ENCODE data around the gene AMMECR1.

AMMECR1 gene

DNA sequence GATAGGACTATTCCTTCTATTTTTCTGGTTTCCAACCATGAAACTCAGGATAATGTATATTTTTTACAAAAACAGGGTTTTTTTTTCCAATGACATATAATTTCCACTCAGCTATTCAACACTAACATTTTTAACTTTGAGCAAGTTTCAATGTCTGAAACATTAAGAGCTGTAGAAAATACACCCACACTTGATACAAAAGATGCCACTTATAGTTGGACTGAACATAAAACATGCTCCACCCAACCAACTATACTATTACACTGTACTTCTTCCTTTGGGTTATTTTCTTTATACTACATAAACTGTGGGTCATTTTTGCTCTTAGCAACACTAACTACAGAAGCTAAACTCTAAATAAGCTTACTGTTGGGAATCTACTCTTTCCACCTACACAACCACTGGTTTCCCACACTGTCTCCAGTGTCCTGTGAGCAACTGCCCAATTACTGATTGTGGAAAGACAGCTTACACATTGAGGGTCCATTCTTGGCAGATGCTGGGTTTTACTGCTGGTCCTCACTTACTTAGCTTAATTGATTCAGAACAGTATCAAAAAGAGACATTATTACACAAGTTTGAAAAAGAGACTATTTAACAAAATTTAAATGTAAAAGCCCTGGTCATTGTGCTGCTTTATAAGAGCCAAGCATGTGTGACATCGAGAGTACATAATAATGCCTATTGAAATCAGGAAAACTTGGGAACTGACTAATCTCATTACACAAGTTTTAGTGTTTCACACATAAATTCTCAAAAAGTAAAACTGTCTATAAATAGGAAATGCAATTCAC is 6.3 kb downstream of the AMMECR1 start:
- no peak for DNase-seq (ENCODE audit: low read depth, low spot score)

DNA sequence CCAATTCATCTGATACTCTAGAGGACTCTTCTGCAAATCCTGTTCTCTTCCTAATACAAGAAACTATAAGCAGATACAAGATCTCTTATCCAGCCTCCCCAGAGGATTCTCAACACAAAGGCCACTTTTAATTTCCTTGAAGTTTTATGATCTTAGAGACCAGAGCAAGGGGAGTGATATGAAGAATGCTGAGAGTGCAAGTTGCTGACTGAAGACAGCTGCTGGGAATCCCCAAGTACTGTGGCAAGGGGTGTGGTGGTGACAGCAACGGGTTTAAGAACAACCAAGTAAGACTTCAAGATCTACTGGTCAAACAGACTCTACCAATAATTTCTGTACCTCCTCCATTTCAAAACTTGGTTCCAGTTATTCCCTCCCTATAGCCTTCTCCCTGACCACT is 7.0 kb downstream of the AMMECR1 start:
- no peak for DNase-seq (ENCODE audit: low read depth, low spot score)

- DNase-seq (ENCODE audit: low read depth, low spot score) = no peak
Observed at GRCh38 chrX:110310000-110310790, 7.7 kb downstream of the AMMECR1 start.

GRCh38 chrX:110308220-110308619 is 9.7 kb downstream of the AMMECR1 start:
- no peak for DNase-seq (ENCODE audit: low read depth, low spot score)

- DNase-seq (ENCODE audit: low read depth, low spot score) = no peak
Observed at GRCh38 chrX:110304884-110305283, 13.0 kb downstream of the AMMECR1 start.

DNA sequence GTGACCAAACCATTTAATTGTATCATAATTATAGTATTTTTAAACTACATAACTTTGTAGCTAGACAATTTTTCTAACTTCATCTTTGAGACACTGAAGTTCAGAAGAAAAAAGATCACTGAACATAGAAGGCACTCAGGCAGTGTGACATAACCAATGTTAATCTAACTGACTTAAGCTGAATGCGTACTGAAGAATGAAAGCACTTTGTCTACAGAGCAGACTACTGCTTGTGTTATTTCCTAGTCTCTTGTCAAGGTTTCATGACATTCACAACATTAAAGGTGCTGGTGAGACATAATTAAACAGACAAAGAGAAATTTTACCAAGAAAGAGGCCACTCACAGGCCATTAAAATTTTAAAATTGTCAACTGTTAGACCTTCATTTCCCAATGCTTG is 13.5 kb downstream of the AMMECR1 start:
- DNase-seq (ENCODE audit: low read depth, low spot score) = no peak

- DNase-seq (ENCODE audit: low read depth, low spot score) = no peak
Observed at GRCh38 chrX:110302975-110303374, 14.9 kb downstream of the AMMECR1 start.

DNA sequence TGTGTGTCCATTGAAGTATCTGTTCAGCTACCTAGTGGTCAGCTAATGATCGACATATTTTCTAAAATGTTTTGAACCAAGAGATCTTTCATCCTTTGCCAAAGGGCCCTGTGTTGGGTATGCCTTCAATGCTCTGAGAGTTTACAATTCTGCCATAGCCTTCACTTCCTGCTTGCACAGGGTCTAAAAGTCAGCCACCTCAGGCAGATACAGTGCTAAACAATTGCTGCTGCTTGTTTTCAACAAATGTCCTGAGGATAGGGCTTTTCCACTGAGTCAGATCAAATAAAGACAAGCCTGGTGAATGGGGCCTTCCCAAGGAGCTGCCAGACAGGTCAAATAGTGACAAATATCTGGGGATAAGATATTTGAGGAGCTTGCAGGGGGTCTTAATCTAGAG is 16.7 kb downstream of the AMMECR1 start:
- no peak for DNase-seq (ENCODE audit: low read depth, low spot score)

GRCh38 chrX:110294087-110294486 is 23.8 kb downstream of the AMMECR1 start:
- no peak for DNase-seq (ENCODE audit: low read depth, low spot score)

DNA sequence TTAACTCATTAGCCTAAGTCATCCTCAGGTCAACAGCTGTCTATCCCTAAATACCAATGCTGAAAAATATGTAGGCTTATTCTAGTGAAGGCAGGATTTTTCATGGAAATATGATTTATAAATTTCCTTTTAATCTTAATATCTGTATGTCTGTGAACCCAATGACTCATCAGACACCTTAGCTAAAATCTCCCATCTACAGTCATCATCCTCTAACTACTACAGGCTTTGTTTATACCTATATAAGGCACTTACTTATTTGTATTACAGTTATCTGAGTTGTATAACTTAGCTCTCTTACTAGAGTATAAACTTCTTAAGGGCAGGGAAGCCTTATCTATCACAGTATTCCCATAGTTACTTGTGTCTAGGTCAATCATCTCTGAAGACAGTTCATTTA is 24.2 kb downstream of the AMMECR1 start:
- DNase-seq (ENCODE audit: low read depth, low spot score) = no peak

DNA sequence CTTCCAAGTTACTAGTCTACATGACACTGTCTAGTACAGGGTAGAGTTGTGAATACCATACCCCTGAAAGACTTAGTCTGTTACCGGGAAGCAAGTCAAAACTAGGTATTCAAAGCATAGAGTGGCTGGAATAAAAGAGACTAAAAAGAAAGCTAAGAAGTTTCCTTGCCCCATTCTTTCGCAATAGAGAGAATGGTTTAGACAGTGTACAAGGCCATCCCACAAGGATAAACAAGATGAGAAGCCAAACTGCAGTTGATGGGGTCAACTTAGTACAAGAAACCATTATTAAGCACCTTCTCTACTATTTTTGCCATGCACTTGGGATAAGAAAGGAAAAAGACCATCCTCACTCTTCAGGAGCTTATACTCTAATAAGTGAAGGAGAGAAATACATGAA is 30.3 kb downstream of the AMMECR1 start:
- DNase-seq (ENCODE audit: low read depth, low spot score) = no peak

GRCh38 chrX:110286106-110286505 is 31.8 kb downstream of the AMMECR1 start:
- DNase-seq (ENCODE audit: low read depth, low spot score) = no peak

- DNase-seq (ENCODE audit: low read depth, low spot score) = no peak
Observed at GRCh38 chrX:110284159-110284558, 33.7 kb downstream of the AMMECR1 start.

GRCh38 chrX:110282922-110283321 is 35.0 kb downstream of the AMMECR1 start:
- DNase-seq (ENCODE audit: low read depth, low spot score) = no peak

DNA sequence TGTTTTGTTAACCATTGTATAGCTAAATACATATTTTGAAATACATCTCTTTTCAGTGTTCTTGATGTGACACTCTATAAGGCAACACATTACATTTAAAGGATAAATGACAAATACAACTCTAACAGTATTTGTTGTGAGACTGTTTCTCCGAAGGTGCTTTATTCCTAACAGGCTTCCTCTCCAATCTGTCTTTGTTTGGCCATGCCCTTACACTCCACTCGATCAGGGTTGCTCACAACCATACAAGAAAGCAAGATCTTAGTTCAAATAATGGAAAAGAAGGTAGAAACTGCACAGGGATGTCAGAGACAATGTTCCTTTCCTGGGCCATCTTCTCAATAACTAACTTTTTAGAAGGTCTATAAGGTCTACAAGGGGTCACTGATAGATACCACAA is 36.5 kb downstream of the AMMECR1 start:
- DNase-seq (ENCODE audit: low read depth, low spot score) = no peak

DNA sequence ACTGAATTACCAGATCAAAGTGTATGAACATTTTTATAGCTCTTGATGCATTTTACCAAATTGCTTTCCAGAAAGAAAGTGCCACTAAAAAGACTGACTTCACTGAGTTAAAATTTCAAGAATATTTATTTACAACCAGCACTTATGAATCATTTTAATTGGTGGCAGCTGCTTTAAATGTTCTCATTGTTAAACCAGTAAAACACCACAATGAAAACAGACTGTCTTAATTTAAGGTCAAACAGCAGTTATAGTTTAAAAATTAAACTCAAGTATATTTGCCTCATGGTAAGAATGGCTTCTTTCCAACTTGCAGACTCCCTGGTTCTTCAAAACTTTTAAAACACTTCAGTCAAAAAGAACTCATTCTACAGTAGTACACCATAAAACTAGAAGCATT is 36.9 kb downstream of the AMMECR1 start:
- DNase-seq (ENCODE audit: low read depth, low spot score) = no peak

DNA sequence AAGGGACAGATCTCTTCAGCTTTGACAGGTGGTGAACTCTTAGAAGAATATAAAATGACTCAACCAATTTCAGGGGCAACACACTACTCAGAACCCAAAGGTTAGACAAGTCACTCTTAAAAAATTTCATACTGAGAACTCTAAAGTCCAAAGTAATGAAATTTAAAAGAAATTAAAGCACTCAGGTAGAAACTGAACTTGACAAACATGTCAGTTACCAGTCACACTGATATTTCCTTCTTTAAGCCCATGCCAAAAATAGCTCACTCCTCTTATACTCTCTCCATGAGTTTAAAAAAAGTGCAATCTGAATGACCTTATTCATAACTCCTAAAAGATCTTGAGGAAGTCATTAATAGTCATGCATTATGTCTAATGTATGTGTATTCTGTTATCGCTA is 40.3 kb downstream of the AMMECR1 start:
- DNase-seq (ENCODE audit: low read depth, low spot score) = no peak

DNA sequence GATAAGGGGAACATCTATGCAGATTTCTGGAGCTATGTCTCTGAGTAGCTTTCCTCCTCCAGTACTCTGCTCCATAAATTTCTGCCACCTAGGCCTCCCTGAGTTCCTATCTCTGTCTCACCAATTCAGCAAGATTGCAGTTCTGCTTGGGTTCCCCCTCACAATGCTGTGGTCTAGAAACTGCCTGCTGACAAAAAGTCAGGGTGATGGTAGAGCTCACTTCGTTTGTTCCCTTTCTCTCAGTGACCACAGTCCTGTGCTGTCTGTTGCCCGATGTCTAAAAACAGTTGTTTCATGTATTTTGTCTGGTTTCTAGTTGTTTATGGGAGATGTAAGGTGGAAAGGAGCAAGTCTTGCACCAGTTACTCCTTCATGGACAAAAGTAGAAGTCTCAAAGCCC is 41.1 kb downstream of the AMMECR1 start:
- no peak for DNase-seq (ENCODE audit: low read depth, low spot score)

- DNase-seq (ENCODE audit: low read depth, low spot score) = no peak
Observed at GRCh38 chrX:110268886-110269285, 49.0 kb downstream of the AMMECR1 start.

- DNase-seq (ENCODE audit: low read depth, low spot score) = no peak
Observed at GRCh38 chrX:110268395-110268794, 49.5 kb downstream of the AMMECR1 start.

DNA sequence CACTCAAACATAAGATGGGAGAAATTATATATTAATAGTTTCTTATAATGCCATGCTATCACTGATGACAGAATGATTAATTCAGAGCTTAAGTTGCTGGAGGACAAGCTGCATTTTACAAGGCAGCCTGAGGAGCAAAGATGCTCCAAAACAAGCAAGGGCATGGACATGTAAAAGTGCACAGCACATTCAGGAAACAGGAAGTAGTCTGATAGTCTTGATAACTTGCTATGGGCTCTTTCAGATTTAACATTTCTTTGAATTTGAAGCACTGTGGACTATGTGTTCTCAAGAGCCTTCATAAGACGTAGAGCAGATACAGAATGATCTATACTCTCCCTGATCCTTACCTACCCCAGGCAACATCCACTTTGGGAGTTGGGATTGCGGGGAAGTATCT is 50.0 kb downstream of the AMMECR1 start:
- DNase-seq (ENCODE audit: low read depth, low spot score) = no peak

GRCh38 chrX:110265661-110266060 is 52.2 kb downstream of the AMMECR1 start:
- no peak for DNase-seq (ENCODE audit: low read depth, low spot score)

GRCh38 chrX:110259117-110259516 is 58.8 kb downstream of the AMMECR1 start:
- no peak for DNase-seq (ENCODE audit: low read depth, low spot score)
